Anterior cingulate cortex (tissue), 58 donors: ENCODE data around the gene DENND1A.

Experiments
- DNase-seq, 58 donors: peaks; one replicate each; lab custom pipeline; 2025; lab: John Stamatoyannopoulos, UW

The DENND1A gene

GRCh38 chr9:123371805-123372590 lies 557.9 kb downstream of the DENND1A start:
- DNase-seq: no peak

GRCh38 chr9:123371228-123371584 lies 558.7 kb downstream of the DENND1A start:
- no peak for DNase-seq

DNA sequence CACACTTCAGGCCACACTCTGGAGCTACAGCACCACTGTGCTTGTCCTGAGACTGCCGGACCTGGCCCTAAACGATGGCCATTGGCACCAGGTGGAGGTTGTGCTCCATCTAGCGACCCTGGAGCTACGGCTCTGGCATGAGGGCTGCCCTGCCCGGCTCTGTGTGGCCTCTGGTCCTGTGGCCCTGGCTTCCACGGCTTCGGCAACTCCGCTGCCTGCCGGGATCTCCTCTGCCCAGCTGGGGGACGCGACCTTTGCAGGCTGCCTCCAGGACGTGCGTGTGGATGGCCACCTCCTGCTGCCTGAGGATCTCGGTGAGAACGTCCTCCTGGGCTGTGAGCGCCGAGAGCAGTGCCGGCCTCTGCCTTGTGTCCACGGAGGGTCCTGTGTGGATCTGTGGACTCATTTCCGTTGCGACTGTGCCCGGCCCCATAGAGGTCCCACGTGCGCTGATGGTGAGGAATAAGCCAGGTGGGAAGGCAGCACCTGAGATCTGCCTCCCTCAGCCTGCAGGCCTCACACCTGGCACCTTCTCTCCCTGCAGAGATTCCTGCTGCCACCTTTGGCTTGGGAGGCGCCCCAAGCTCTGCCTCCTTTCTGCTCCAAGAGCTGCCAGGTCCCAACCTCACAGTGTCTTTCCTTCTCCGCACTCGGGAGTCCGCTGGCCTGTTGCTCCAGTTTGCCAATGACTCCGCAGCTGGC lies 559.2 kb downstream of the DENND1A start:
- no peak for DNase-seq

GRCh38 chr9:123370108-123370507 lies 559.8 kb downstream of the DENND1A start:
- DNase-seq: no peak

DNA sequence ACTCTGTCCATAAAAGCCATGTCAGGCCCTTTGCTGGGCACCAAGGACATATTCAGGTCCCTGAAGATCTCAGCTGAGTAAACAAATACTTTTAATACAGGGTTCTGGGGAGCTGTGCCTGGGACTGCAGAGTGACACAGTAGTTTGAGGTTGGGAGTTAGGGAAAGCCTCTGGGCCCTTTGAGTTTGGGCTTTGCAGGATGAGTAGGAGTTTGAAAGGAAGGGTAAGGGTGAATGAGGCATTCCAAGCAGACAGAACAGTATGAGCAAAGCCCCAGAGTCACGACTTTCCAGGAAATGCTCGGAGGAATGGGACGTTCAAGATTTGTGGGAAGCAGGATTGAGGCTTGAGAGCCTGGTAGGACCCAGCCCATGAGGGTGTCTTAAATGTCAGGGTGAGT lies 560.6 kb downstream of the DENND1A start:
- no peak for DNase-seq

DNA sequence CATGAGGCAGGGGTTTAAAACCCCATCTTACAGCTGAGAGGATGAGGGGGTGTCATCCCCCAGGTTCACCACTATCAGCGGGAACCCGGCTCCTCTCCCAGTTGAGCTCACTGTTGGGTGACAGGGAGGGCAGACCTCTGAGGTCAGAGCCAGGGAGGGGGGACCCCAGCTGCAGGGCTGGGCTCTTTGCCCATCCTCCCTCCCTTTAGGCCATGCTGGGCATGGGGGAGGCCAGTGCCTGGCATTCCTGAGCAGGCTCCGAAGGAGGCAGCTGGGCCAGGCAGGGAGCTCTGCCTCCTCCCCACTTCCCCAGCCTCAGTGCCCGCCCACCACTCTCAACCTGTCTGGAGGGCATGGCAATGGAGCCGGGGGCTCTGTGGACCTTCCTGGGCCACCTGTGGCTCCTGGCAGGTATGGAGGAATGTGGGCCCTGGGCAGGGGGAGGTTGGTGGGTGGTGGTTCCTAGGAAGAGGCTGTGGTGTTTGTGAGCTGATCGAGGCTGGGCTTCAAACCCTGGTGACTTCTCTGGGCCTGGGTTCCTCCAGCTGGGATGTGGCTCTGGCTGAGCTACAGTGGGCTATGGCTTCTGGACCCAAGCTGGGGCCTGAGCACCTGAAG lies 561.3 kb downstream of the DENND1A start:
- peak in 42 of 58 donors; percentile 21 to 89 (median 64) for DNase-seq

DNA sequence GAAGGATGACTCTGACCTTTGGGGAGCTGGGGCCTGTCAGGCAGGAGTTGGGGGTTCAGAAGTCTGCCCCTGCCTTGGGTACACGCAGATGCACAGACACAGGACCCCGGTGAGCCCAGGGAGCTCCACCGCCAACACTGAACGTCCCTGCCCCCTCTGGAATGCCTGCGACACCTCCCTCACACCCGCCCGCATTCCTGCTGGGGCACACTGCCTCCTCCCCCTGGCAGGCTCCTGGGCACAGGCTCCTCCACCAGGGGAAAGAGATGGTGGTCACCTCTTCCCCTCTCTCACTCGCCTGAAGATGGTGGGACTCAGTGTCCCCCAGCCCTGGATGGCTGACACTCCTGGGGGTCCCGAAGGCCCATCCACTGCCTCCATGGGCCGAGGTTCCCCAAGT lies 561.9 kb downstream of the DENND1A start:
- no peak for DNase-seq

GRCh38 chr9:123365881-123366528 lies 563.9 kb downstream of the DENND1A start:
- no peak for DNase-seq

DNA sequence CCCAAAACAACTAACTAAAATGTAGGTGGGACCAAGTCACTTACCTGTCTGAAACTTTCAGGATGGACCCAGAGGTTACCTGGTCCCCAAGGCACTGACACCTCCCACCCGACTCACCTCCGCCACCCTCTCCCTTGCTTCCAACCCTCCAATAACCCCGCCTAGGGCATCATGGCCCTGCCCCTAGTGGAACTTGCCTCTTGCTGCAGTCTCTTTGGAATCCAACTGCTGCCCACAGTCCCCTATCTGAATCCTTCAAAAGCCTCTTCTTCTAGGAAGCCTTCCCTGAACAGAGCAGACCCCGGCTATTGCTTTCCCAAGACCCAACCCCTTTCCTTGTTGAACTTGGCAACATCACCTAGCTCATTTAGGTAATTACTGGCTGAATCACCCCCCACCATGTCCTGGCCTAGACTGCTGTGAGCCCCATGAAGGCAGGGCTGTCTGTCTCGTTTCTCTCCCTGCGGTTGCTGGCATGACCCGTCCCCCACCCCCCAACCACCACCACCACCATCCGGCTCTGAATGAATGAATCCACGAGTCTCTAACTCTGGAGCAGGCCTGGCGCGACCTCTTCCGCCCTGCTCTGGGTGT lies 564.5 kb downstream of the DENND1A start:
- no peak for DNase-seq

GRCh38 chr9:123364241-123364824 lies 565.6 kb downstream of the DENND1A start:
- peak in 51 of 58 donors; percentile 15 to 96 (median 67) for DNase-seq

GRCh38 chr9:123362856-123363255 lies 567.1 kb downstream of the DENND1A start:
- DNase-seq: no peak

DNA sequence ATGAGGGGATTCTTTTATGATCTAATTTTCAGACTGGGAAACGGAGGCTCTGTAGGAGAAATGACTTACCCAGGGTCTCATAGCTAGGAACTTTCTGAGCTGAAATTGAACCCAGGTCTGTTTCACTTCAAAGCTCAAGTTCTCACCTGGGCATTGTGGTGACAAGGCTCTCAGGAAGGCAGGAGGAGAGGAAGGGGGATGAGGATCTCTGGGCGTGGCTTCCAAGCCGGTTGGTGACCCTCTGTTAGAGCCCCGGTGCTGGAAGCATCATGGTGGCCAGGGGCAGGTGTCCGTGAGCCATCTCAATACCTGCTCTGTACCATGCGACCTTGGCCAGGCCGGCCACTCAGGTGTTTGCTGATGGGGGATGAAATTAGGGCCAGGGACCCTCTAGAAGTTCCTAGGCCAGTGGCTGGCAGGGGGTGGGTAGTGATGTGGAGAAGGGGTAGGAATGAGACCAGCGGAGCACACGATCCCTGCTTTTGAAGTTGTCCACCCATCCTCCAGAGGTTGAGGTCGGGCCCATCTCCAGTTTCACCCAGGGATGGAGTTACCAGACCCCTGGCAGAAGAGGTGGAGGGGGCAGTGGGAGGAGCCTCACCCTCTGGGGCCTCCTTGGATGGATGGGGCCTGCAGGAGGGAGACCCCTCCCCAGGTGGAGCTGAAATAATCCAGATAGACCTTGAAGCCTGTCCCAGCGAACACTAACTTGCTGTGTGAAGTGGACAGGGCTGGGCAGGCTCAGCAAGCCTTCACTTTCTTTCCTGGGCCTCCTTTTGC lies 568.0 kb downstream of the DENND1A start:
- DNase-seq: no peak

DNA sequence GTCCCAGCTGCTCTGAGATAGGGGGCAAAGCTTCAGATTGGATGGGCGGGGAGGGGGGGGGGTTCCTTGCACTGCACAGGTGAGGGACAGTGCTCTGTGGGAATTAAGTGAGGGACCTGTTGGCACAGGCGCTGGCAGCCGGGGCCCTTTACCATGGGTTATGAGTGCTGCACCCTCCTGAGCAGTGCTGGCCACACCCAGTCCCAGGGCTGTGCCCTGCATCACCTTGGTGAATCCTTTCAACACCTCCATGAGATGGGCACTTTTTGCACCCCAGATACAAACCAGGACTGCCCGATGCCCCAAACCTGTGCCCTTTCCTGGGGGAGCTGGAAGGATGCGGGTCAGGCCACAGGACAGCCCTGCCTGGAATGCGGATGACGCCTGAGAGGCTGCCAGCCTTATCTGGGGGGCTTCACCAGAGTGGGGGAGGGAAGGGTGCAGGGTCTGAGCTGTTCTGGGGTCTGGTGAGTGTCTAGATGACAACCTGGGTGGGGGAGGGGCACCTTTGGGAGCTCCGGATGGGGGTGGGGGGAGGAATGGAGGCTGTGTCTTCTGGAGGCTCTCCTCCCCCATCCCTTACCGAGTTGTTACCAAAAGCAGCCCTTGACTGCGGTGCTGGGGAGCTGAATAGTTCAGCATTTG lies 568.7 kb downstream of the DENND1A start:
- DNase-seq: no peak

- peak in 10 of 58 donors; percentile 19 to 62 (median 35) for DNase-seq
Observed at GRCh38 chr9:123360161-123361085, 569.5 kb downstream of the DENND1A start.

DNA sequence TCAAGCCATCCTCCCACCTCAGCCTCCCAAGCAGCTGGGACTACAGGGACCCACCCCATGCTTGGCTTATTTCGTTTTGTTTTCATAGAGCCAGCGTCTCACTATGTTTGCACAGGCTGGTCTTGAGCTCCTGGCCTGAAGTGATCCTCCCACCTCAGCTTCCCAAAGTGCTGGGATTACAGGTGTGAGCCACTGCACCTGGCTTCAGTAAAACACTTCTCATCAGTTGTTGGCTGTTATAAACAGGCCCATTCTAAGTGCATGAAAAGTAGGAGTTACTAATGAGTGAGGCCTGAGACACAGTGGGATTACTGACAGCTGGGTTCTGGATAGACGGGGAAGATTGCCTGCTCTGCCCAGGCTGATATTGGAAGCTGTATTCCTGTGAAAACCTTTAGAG lies 570.4 kb downstream of the DENND1A start:
- DNase-seq: no peak

DNA sequence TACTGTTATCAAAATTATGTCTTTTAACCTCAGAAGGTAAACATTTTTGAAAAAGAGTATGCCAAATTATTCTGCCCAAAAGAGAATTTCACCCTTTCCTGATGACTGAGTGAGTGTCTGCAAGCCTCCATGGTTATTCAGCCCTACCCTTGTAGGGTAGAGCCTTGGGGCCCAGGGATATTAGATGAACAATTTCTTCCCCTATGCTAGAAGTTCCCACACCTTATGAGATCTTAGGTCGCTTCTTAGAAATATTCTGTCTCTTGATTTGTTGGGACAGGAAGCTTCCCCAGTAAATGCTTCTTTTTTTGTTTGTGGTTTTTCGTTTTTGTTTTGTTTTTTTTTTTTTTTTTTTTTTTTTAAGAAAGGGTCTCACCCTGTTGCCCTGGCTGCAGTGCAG lies 570.8 kb downstream of the DENND1A start:
- DNase-seq: no peak

GRCh38 chr9:123358181-123358905 lies 571.6 kb downstream of the DENND1A start:
- peak in 52 of 58 donors; percentile 23 to 91 (median 74) for DNase-seq
